Naive B cell (primary cell): ENCODE results near the gene NHEJ1. TPM values are rescaled to one million over a fixed set of nuclear protein-coding genes. Genes with fewer than 3 reads are reported as not detected.

Experiments
- ATAC-seq, 2 donors: fragments of 150-1000 bp; cut with Tn5 transposase; 2 replicates each; pipeline ENCODE4 v1.10.0; 2021; ENCODE audit warnings: low read depth in 2 of 2, mild to moderate bottlenecking in 2 of 2, moderate library complexity in 2 of 2
- DNase-seq: peaks from one replicate; pipeline ENCODE4 v3.0.0; 2022
- H3K27ac Mint-ChIP-seq, 6 donors: one replicate each; pipeline ENCODE4 v1.8.0; 2020 to 2022; ENCODE audit warnings: mild to moderate bottlenecking in 6 of 6, mixed read lengths in 6 of 6, moderate library complexity in 5 of 6, inconsistent platforms in 2 of 6
- H3K27me3 Mint-ChIP-seq, 3 donors: one replicate each; pipeline ENCODE4 v1.8.0; 2021 to 2022; ENCODE audit warnings: mixed read lengths in 3 of 3, mild to moderate bottlenecking in 1 of 3
- H3K36me3 Mint-ChIP-seq, 2 donors: one replicate each; pipeline ENCODE4 v1.8.0; 2020 to 2022; ENCODE audit warnings: mixed read lengths in 2 of 2, inconsistent platforms in 1 of 2, mild to moderate bottlenecking in 1 of 2
- H3K4me1 Mint-ChIP-seq, 3 donors: one replicate each; pipeline ENCODE4 v1.8.0; 2020 to 2022; ENCODE audit warnings: mixed read lengths in 3 of 3, inconsistent platforms in 1 of 3, mild to moderate bottlenecking in 1 of 3, moderate library complexity in 1 of 3
- H3K4me3 Mint-ChIP-seq, 8 donors: one replicate each; pipeline ENCODE4 v1.8.0; 2020 to 2022; ENCODE audit warnings: mild to moderate bottlenecking in 8 of 8, mixed read lengths in 8 of 8, moderate library complexity in 8 of 8, inconsistent platforms in 2 of 8
- H3K9me3 Mint-ChIP-seq, 7 donors: one replicate each; pipeline ENCODE4 v1.8.0; 2020 to 2022; ENCODE audit warnings: mixed read lengths in 7 of 7, mild to moderate bottlenecking in 5 of 7, inconsistent platforms in 2 of 7, moderate library complexity in 1 of 7
- polyA plus RNA-seq, 6 donors: library from polyadenylated mRNA; unstranded; fragments of 300-500 nt; fragmentation: Illumina TruSeq; gene quantifications; one replicate each; pipeline ENCODE4 v1.2.3, GENCODE V29; 2021; ENCODE audit warnings: low read depth in 6 of 6

The NHEJ1 gene
- polyA plus RNA-seq, 6 donors from 2014 or later: 24.8 to 31.5 (median 27.7) TPM

DNA sequence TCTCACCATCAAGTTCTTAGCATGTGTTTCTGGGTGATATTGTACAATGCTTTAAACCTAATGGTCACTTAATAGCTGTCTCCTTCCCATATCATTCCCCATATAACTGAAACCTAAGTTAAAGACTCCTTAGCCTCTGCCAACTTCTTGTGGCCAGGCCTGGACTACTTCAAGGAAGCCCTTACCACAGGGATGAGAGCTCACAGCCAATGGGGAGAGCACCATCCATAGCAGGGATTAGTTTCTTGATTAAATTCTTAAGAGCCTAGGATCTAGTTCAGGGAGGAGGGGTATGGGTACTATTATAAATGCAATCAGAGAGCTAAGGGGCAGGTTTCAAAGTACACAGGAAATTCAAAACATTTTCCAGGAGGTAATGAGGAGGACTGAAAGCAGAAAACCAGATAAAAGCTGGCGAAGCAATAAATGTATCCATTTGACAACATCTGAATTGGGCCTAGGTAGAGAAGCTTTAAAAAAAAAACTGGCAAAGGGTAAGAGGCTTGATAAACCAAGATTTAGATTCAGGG, 65.1 kb downstream of the NHEJ1 start:
- no peaks in the 10 kb centered on the region for H3K4me1 Mint-ChIP-seq
- H3K27me3 Mint-ChIP-seq: no peaks in the 10 kb centered on the region
- no peak for ATAC-seq
- H3K36me3 Mint-ChIP-seq: peaks cover 0 to 13% of the 10 kb centered on the region in 2 donors
- H3K9me3 Mint-ChIP-seq: no peaks in the 10 kb centered on the region
- no peak for DNase-seq
- H3K27ac Mint-ChIP-seq: no peak overlapping the region
- no peak overlapping the region for H3K4me3 Mint-ChIP-seq

DNA sequence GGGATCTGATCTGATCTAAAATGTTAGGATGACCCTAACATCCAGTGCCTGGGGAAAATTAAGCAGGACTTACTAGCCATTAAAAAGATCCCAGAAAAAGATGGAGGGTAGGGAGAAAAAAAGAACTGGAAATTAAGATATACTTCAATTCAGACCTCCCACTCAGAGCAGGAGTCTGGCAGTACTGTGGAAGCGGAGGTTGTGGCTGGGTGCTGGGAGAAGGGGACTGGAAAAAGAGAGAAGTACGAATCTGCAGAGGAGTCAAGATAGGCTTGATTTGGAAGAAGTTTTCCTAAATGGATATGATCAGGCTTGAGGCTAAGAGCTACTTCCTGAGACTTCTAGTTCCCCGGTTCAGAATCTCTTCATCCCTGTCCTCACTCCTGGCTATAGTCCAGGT, 66.4 kb downstream of the NHEJ1 start:
- no peak for ATAC-seq
- Mint-ChIP-seq H3K27me3 (no peaks in the 10 kb centered on the region), H3K4me1 (no peaks in the 10 kb centered on the region), H3K4me3 (no peak overlapping the region), H3K9me3 (no peaks in the 10 kb centered on the region), H3K36me3 (peaks cover 5 to 17% of the 10 kb centered on the region in 2 donors), H3K27ac (peak overlapping the region in 1 of 6 donors; percentile 81)
- no peak for DNase-seq

DNA sequence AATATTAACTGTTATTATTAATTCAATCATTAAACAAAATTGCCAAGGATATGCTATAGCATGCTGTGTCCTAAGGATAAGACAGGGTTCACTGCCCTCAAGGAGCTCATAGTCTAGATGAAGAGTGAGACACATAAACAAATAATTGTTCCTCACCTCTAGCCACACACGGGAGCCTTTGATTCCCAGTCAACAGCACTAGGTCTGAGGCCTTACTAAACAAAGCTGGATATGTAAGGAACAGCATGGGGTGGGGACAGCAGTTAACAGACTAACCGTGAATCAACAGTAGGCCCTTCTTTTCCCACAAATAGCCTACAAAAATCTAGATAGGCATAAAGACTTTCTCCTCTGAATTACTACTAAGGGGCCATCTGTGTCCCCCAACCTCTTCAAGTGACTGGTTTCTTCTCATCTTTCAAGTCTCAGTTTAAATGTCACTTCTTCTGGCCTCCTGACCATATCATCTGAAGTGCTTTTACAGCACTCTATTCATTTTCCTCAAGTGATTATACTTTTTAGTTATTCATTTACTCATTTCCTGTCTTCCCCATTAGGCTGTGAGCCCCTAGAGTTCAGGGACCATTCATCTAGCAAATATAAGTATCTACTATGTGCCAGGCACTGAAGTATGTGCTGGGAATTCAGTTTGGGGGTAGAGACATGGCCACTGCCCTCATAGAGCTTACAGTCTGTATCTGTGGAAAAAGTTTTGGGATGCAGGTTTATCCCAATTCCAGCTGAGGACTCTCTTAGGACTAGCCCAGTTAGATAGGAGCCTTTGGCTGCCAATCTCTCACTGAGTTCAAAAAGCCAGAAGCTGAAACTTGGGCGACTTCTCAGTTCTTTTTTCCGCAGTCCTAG, 69.9 kb downstream of the NHEJ1 start:
- ATAC-seq (no peak), DNase-seq (no peak)
- H3K27me3 Mint-ChIP-seq: no peaks in the 10 kb centered on the region
- H3K4me3 Mint-ChIP-seq: no peak overlapping the region
- H3K4me1 Mint-ChIP-seq: peaks cover 1 to 15% (median 4%) of the 10 kb centered on the region in 3 donors
- peak overlapping the region in 1 of 6 donors; percentile 57 for H3K27ac Mint-ChIP-seq
- H3K36me3 Mint-ChIP-seq: peaks cover 18 to 23% of the 10 kb centered on the region in 2 donors
- no peaks in the 10 kb centered on the region for H3K9me3 Mint-ChIP-seq

DNA sequence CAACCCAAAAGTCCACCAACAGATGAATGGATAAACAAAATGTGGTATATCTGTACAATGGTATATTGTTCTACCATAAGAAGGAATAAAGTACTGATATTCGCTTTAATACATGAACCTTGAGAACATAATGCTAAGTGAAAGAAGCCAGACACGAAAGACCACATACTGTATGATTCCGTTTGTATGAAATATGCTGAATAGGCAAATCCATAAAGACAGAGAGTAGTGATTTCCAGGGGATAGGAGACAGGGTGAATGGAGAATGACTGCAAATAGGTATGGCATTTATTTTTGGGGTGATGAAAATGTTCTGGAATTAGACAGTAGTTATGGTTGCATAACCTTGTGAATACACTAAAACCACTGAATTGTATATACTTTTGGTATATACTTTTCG, 71.3 kb downstream of the NHEJ1 start:
- no peak for ATAC-seq

DNA sequence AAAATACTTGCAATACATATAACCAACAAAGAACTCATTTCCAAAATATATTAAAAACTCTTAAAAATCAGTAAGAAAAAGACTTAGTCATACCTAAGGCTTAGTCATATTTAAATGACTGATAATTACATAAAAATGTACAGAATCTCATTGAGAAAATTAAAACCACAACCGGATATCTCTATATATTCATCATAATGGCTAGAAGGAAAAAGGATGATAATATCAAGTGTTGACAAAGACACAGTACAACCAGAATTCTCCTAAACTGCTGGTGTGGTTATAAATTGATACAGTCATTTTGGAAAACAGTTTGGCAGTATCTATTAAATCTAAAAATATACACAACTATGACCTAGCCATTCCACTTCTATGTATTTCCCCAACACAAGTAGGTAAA, 72.8 kb downstream of the NHEJ1 start:
- no peaks in the 10 kb centered on the region for H3K27me3 Mint-ChIP-seq
- H3K36me3 Mint-ChIP-seq: peaks cover 15 to 26% of the 10 kb centered on the region in 2 donors
- H3K4me1 Mint-ChIP-seq: peaks cover 1 to 27% (median 15%) of the 10 kb centered on the region in 3 donors
- no peak overlapping the region for H3K4me3 Mint-ChIP-seq
- H3K27ac Mint-ChIP-seq: no peak overlapping the region
- no peaks in the 10 kb centered on the region for H3K9me3 Mint-ChIP-seq
- DNase-seq (no peak), ATAC-seq (no peak)

More for the DNA sequence above, 71.3 kb downstream of the NHEJ1 start:
- peak overlapping the region in 1 of 6 donors; percentile 5 for H3K27ac Mint-ChIP-seq
- H3K36me3 Mint-ChIP-seq: peaks cover 22 to 26% of the 10 kb centered on the region in 2 donors
- no peak for DNase-seq
- H3K27me3 Mint-ChIP-seq: no peaks in the 10 kb centered on the region
- peaks cover 1 to 27% (median 13%) of the 10 kb centered on the region in 3 donors for H3K4me1 Mint-ChIP-seq
- no peaks in the 10 kb centered on the region for H3K9me3 Mint-ChIP-seq
- H3K4me3 Mint-ChIP-seq: no peak overlapping the region

DNA sequence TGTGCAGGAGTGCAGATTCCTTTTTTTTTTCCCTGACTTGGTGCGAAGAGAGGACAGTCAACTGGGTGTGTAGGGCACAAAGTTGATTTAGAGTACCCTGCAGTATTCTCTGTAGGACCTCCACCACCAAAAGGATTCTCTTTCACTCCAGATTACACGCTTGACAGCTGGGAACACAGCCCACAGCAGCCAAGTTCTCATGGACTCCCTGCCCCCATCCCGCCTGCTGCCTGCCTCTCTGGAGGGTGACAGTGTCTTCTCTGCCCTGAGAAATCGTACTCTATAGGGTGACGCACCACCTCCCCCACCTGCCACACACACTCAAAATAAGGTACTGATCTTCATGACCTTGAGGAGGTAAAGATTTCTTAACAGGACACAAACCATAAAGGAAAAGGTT, 73.3 kb downstream of the NHEJ1 start:
- H3K27ac Mint-ChIP-seq: peak overlapping the region in 1 of 6 donors; percentile 28
- peaks cover 15 to 26% of the 10 kb centered on the region in 2 donors for H3K36me3 Mint-ChIP-seq
- H3K27me3 Mint-ChIP-seq: no peaks in the 10 kb centered on the region
- no peaks in the 10 kb centered on the region for H3K9me3 Mint-ChIP-seq
- H3K4me3 Mint-ChIP-seq: no peak overlapping the region
- ATAC-seq (no peak), DNase-seq (no peak)
- H3K4me1 Mint-ChIP-seq: peaks cover 4 to 32% (median 20%) of the 10 kb centered on the region in 3 donors

DNA sequence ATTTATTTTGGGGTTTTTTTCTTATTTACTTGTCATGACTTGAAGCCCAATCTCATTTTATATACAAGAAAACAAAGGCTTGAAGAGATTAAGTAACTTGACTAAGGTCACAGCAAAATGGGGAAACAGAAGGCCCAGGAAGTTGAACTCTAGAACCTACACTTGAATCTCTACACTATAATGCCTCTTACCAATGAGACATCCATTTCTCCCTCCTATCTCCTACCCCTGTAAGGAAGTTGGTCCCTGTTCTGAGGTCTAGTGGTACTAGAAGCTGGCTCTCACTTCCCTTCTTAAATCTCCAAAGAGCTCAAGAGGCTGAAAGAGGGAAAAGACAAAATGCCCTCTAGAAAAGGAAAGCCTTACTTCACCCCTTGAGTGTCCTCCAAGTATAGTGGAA, 74.4 kb downstream of the NHEJ1 start:
- H3K4me3 Mint-ChIP-seq: no peak overlapping the region

DNA sequence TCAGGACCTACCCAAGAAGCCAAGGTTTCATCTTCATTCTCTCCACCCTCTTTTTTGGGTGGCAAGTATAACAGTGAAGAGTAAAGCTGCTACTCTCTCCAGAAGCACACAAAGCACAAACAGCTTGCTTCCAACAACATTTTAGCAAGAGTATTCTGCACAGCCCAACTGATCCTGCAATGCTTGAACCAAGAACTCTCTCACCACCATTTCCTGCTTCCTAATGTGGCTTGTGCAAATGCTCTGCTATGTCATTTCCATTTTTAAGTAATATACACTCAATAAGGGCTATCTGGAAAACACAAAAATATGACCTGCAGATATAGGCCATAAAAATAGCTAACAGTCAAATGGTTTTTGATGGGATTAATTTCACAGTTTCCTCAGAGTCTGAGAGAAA, 75.8 kb downstream of the NHEJ1 start:
- Mint-ChIP-seq H3K4me3 (no peak overlapping the region), H3K27me3 (no peaks in the 10 kb centered on the region), H3K4me1 (peaks cover 7 to 48% (median 34%) of the 10 kb centered on the region in 3 donors), H3K27ac (no peak overlapping the region), H3K9me3 (no peaks in the 10 kb centered on the region), H3K36me3 (peaks cover 10 to 26% of the 10 kb centered on the region in 2 donors)
- no peak for DNase-seq
- ATAC-seq: no peak

More for the DNA sequence above, 74.4 kb downstream of the NHEJ1 start:
- Mint-ChIP-seq H3K36me3 (peaks cover 15 to 26% of the 10 kb centered on the region in 2 donors), H3K27me3 (no peaks in the 10 kb centered on the region), H3K4me1 (peaks cover 7 to 44% (median 31%) of the 10 kb centered on the region in 3 donors), H3K9me3 (no peaks in the 10 kb centered on the region), H3K27ac (peak overlapping the region in 1 of 6 donors; percentile 67)
- ATAC-seq (no peak), DNase-seq (no peak)

DNA sequence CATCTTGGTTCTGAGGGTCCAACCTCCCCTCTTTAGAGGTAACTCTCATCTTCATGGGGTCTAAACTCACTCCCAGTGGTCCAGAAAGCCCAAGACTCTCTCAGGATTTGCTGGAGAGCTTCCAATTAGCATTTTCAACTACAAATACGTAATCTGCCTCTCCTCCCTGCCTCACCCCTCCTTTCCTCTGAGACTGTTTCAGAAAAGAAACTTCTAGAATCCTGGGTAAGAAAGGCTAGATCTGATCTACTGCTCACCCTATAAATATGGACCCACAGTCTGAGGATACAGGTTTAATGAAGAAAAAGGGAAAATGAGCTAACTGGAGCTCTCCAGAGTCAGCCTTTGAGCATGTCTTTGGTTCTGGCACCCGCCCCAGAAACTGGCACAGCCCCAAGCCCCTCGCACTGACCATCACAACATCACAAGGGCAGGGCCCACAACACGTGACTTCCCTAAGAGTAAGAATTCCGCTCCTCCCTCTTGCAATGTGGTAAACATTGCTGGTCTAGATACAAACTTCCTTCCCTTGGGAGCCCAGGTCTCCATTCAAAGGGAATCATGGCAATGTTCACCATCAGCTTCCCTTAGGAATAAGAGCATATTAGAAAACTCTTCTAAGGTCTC, 78.2 kb downstream of the NHEJ1 start:
- Mint-ChIP-seq H3K27ac (no peak overlapping the region), H3K36me3 (peaks cover 4 to 21% of the 10 kb centered on the region in 2 donors), H3K4me1 (peaks cover 7 to 46% (median 38%) of the 10 kb centered on the region in 3 donors), H3K27me3 (no peaks in the 10 kb centered on the region), H3K4me3 (no peak overlapping the region), H3K9me3 (no peaks in the 10 kb centered on the region)
- DNase-seq (no peak), ATAC-seq (no peak)

DNA sequence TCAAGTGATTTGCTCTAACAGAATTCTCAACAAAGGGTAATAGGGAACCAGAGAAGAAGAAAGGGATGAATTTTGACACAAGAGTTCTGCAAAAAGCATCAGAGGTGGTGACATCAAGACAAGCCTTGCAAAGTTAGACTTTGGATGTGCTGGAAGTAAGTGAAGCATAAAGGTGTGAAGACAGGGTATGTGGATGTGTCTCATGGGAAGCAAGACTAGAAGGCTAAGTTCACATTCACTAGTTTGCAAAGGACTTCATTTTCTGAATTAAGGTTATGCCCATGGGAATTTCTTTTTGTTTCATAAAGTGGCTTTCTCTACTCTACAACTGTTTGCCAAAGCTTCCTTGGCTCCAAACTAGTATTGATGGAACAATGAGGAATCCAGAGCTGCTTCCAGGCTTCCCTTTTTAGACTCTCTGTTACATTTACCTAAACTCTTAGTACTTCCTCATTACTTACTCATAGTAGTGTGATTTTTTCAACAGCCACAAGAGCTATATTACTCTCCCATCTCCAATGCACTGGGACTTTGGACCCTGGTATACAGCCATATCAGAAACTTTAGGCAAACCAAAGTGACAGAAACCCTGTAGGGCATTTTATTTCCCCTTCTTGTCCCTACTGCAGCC, 78.8 kb downstream of the NHEJ1 start:
- ATAC-seq: no peak
- H3K27ac Mint-ChIP-seq: no peak overlapping the region
- no peak overlapping the region for H3K4me3 Mint-ChIP-seq

DNA sequence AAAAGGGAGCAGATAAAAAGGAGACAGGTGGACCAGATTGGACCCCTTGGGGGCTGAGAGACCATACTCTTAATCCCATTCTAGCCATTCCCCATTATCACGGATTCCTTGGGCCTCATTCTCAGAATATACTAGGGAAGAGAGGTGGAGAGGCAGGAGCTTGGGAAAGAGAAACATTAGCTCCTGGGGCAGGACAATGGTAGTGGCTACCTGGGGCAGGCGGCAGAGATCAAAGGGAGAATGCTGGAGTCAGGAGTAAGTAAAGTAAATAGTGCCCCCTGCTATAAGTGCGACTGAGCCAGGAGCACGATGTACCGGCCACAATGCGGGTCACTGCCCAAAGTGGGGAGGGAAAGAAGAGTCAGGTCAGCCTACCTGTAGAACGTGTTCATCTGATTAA, 79.5 kb downstream of the NHEJ1 start:
- Mint-ChIP-seq H3K27ac (no peak overlapping the region), H3K4me1 (peaks cover 5 to 34% (median 33%) of the 10 kb centered on the region in 3 donors), H3K27me3 (no peaks in the 10 kb centered on the region), H3K9me3 (no peaks in the 10 kb centered on the region), H3K36me3 (peaks cover 10 to 18% of the 10 kb centered on the region in 2 donors), H3K4me3 (no peak overlapping the region)
- DNase-seq: no peak
- ATAC-seq: no peak

More for the DNA sequence above, 78.8 kb downstream of the NHEJ1 start:
- H3K36me3 Mint-ChIP-seq: peaks cover 10 to 22% of the 10 kb centered on the region in 2 donors
- no peaks in the 10 kb centered on the region for H3K9me3 Mint-ChIP-seq
- H3K4me1 Mint-ChIP-seq: peaks cover 5 to 40% (median 38%) of the 10 kb centered on the region in 3 donors
- DNase-seq: no peak
- no peaks in the 10 kb centered on the region for H3K27me3 Mint-ChIP-seq

DNA sequence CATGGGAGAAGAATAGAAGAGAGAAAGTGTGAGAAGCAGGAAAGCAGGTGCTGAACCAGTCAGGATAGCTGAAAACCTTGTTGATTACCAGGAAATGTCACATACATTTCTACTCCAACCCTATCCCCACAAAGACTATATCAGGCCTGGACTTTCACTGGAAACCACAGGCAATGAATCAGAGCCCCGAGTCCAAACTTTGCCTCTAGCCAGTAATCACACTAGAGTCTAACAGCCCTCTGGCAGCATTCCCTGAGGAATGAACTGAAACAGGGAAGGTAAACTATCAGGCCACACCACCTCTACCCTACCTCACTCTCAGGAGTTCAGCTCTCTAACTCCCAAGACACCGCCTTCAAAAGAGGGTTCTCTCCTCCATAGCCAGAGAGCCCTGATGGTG, 81.2 kb downstream of the NHEJ1 start:
- peaks cover 10 to 19% of the 10 kb centered on the region in 2 donors for H3K36me3 Mint-ChIP-seq
- no peak for ATAC-seq
- no peaks in the 10 kb centered on the region for H3K9me3 Mint-ChIP-seq
- no peaks in the 10 kb centered on the region for H3K27me3 Mint-ChIP-seq
- peaks cover 5 to 24% (median 21%) of the 10 kb centered on the region in 3 donors for H3K4me1 Mint-ChIP-seq
- H3K4me3 Mint-ChIP-seq: no peak overlapping the region
- no peak for DNase-seq
- H3K27ac Mint-ChIP-seq: no peak overlapping the region

DNA sequence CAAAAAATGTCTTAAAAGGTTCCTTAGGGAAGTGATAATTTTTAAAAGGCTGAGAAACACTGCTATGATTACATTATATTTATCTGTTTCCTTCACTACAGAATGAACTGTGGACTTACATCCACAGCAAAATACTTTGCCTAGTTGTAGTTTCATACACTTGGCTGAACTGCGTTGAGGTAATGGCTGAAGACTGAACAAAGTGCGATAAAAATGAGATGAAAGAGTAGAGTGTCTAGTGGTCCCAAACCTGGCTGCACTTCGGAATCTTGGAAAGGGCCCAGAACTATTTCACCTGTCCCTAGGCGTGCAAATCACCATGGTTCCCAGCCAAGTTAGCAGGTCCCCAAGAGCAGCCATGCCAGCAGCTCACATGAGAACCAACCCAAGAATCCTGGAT, 81.7 kb downstream of the NHEJ1 start:
- no peak for ATAC-seq
- Mint-ChIP-seq H3K4me3 (peak overlapping the region in 1 of 8 donors; percentile 15), H3K4me1 (peaks cover 5 to 24% (median 21%) of the 10 kb centered on the region in 3 donors)

More for the DNA sequence above, 81.7 kb downstream of the NHEJ1 start:
- H3K27ac Mint-ChIP-seq: no peak overlapping the region
- H3K27me3 Mint-ChIP-seq: no peaks in the 10 kb centered on the region
- DNase-seq: no peak
- peaks cover 10 to 19% of the 10 kb centered on the region in 2 donors for H3K36me3 Mint-ChIP-seq
- no peaks in the 10 kb centered on the region for H3K9me3 Mint-ChIP-seq
